NCI-H1436 (cell line): ENCODE results near the gene PRKD1.
"Not testable (repeated sequence)": the region's sequence is repeated elsewhere in the genome, so short reads cannot be mapped to it uniquely, and the experiment has no call there.

Experiments
- DNase-seq: peaks from one replicate; lab custom pipeline; 2025; lab: John Stamatoyannopoulos, UW

Gene PRKD1

GRCh38 chr14:29740491-29740890 is 187.2 kb downstream of the PRKD1 start:
- no peak for DNase-seq

- no peak for DNase-seq
These were observed 188.7 kb downstream of the PRKD1 start for GRCh38 chr14:29738950-29739349.

GRCh38 chr14:29738056-29738455 is 189.6 kb downstream of the PRKD1 start:
- no peak for DNase-seq

- DNase-seq: no peak
These were observed 192.2 kb downstream of the PRKD1 start for GRCh38 chr14:29735459-29735858.

- no peak for DNase-seq
These were observed 192.9 kb downstream of the PRKD1 start for GRCh38 chr14:29734732-29735131.

GRCh38 chr14:29726560-29727331 is 200.9 kb downstream of the PRKD1 start:
- DNase-seq: not testable (repeated sequence)

GRCh38 chr14:29724991-29725390 is 202.7 kb downstream of the PRKD1 start:
- peak; percentile 23 for DNase-seq

- no peak for DNase-seq
These were observed 204.8 kb downstream of the PRKD1 start for GRCh38 chr14:29722831-29723230.

GRCh38 chr14:29721586-29721985 is 206.1 kb downstream of the PRKD1 start:
- DNase-seq: no peak

- DNase-seq: no peak
These were observed 209.7 kb downstream of the PRKD1 start for GRCh38 chr14:29717901-29718300.

- DNase-seq: no peak
These were observed 211.5 kb downstream of the PRKD1 start for GRCh38 chr14:29716150-29716549.

GRCh38 chr14:29712601-29713000 is 215.0 kb downstream of the PRKD1 start:
- peak; percentile 22 for DNase-seq

GRCh38 chr14:29710015-29710414 is 217.6 kb downstream of the PRKD1 start:
- DNase-seq: no peak

GRCh38 chr14:29709490-29709889 is 218.2 kb downstream of the PRKD1 start:
- no peak for DNase-seq

- no peak for DNase-seq
These were observed 220.9 kb downstream of the PRKD1 start for GRCh38 chr14:29706700-29707099.

- no peak for DNase-seq
These were observed 221.8 kb downstream of the PRKD1 start for GRCh38 chr14:29705801-29706200.

GRCh38 chr14:29689597-29689996 is 238.1 kb downstream of the PRKD1 start:
- not testable (repeated sequence) for DNase-seq

GRCh38 chr14:29687866-29688265 is 239.8 kb downstream of the PRKD1 start:
- no peak for DNase-seq

- no peak for DNase-seq
These were observed 240.4 kb downstream of the PRKD1 start for GRCh38 chr14:29687071-29687765.

GRCh38 chr14:29684926-29685325 is 242.7 kb downstream of the PRKD1 start:
- no peak for DNase-seq

- no peak for DNase-seq
These were observed 244.9 kb downstream of the PRKD1 start for GRCh38 chr14:29682789-29683188.

GRCh38 chr14:29681316-29681715 is 246.3 kb downstream of the PRKD1 start:
- DNase-seq: no peak

GRCh38 chr14:29674566-29675285 is 252.9 kb downstream of the PRKD1 start:
- no peak for DNase-seq
